Neural progenitor cell (in vitro differentiated cells): ENCODE data around the gene PACRG. TPM values are rescaled to one million over a fixed set of nuclear protein-coding genes. Genes with fewer than 3 reads are reported as not detected.

Experiments
- DNase-seq: peaks from one replicate; pipeline ENCODE4 v3.0.0-alpha.2; 2016; ENCODE audit warnings: low spot score
- H2AFZ ChIP-seq: fragments of 200-600 bp; sonication (generic); replicated peaks from 2 replicates; pipeline ENCODE4 v1.6.1; 2016; ENCODE audit warnings: antibody characterized with exemption
- H3F3A ChIP-seq: fragments of 200-600 bp; sonication (generic); 2 replicates; pipeline ENCODE4 v1.6.1; 2016; ENCODE audit warnings: antibody characterized with exemption, low read depth
- H3K27ac ChIP-seq: fragments of 200-600 bp; sonication (generic); 2 replicates; pipeline ENCODE4 v1.5.1; 2016; ENCODE audit warnings: mild to moderate bottlenecking
- H3K27me3 ChIP-seq: fragments of 200-600 bp; sonication (generic); 2 replicates; pipeline ENCODE4 v1.6.1; 2016; ENCODE audit warnings: mild to moderate bottlenecking, moderate library complexity
- H3K36me3 ChIP-seq: fragments of 200-600 bp; sonication (generic); 2 replicates; pipeline ENCODE4 v1.5.1; 2016
- H3K4me1 ChIP-seq: fragments of 200-600 bp; sonication (generic); 2 replicates; pipeline ENCODE4 v1.6.1; 2016; ENCODE audit warnings: mixed run types
- H3K4me2 ChIP-seq: fragments of 200-600 bp; sonication (generic); 2 replicates; pipeline ENCODE4 v1.6.1; 2016
- H3K4me3 ChIP-seq: fragments of 200-600 bp; sonication (generic); 2 replicates; pipeline ENCODE4 v1.5.1; 2016
- H3K79me2 ChIP-seq: fragments of 200-600 bp; sonication (generic); 2 replicates; pipeline ENCODE4 v1.6.1; 2016; ENCODE audit warnings: low read depth
- H3K9ac ChIP-seq: fragments of 200-600 bp; sonication (generic); 2 replicates; pipeline ENCODE4 v1.6.1; 2016
- H3K9me3 ChIP-seq: fragments of 200-600 bp; sonication (generic); 2 replicates; pipeline ENCODE4 v1.5.1; 2016; ENCODE audit warnings: low read depth
- H4K20me1 ChIP-seq: fragments of 200-600 bp; sonication (generic); 2 replicates; pipeline ENCODE4 v1.6.1; 2016; ENCODE audit warnings: low read depth
- H3K27ac Mint-ChIP-seq: 3 replicates; pipeline ENCODE4 v1.8.0; 2021; ENCODE audit warnings: mixed read lengths
- H3K27me3 Mint-ChIP-seq: 2 replicates; pipeline ENCODE4 v1.8.0; 2022; ENCODE audit warnings: low read depth, mild to moderate bottlenecking, inconsistent platforms, moderate library complexity, mixed read lengths; ENCODE audit not compliant: insufficient read depth
- H3K36me3 Mint-ChIP-seq: 3 replicates; pipeline ENCODE4 v1.8.0; 2021; ENCODE audit warnings: mixed read lengths
- H3K4me1 Mint-ChIP-seq: 3 replicates; pipeline ENCODE4 v1.8.0; 2021; ENCODE audit warnings: mixed read lengths
- H3K4me3 Mint-ChIP-seq: 3 replicates; pipeline ENCODE4 v1.8.0; 2021; ENCODE audit warnings: mild to moderate bottlenecking, moderate library complexity, mixed read lengths
- H3K9me3 Mint-ChIP-seq: 3 replicates; pipeline ENCODE4 v1.8.0; 2020; ENCODE audit warnings: mixed read lengths
- CTCF ChIP-seq: fragments of 200-600 bp; sonication (generic); IDR thresholded peaks from 2 replicates; pipeline ENCODE4 v1.5.1; 2017; ENCODE audit warnings: antibody characterized with exemption, mild to moderate bottlenecking
- EZH2 ChIP-seq: fragments of 200-600 bp; sonication (generic); IDR thresholded peaks from 2 replicates; pipeline ENCODE4 v1.6.1; 2017; ENCODE audit warnings: antibody characterized with exemption, mild to moderate bottlenecking, moderate library complexity
- EZH2phosphoT487 ChIP-seq: fragments of 200-600 bp; sonication (generic); IDR thresholded peaks from 2 replicates; pipeline ENCODE4 v1.6.1; 2017; ENCODE audit warnings: antibody characterized with exemption
- total RNA-seq: library from RNA; depleted of rRNA; stranded (reverse); fragments of >200 nt; gene quantifications from 2 replicates; pipeline ENCODE4 v1.2.3, GENCODE V29; 2015; ENCODE audit warnings: low replicate concordance

Gene PACRG
- total RNA-seq, 1 donor from 2014 or later: 0.30 TPM

GRCh38 chr6:163195721-163196691 is 468.2 kb downstream of the PACRG start:
- Histone ChIP-seq H3K4me1 (no peaks in the 10 kb centered on the region), H3K4me2 (no peak overlapping the region), H3F3A (no peaks in the 10 kb centered on the region), H3K27ac (no peak overlapping the region), H3K4me3 (no peak overlapping the region), H3K27me3 (no peaks in the 10 kb centered on the region), H3K79me2 (no peaks in the 10 kb centered on the region), H3K9me3 (no peaks in the 10 kb centered on the region), H3K36me3 (no peaks in the 10 kb centered on the region), H4K20me1 (no peaks in the 10 kb centered on the region), H2AFZ (no peak overlapping the region), H3K9ac (no peak overlapping the region)
- Mint-ChIP-seq H3K9me3 (peaks cover 3% of the 10 kb centered on the region), H3K4me3 (no peak overlapping the region), H3K27ac (peak overlapping the region; percentile 84), H3K4me1 (no peaks in the 10 kb centered on the region), H3K27me3 (peaks cover 5% of the 10 kb centered on the region), H3K36me3 (no peaks in the 10 kb centered on the region)
- DNase-seq: no peak
- no peak for TF ChIP-seq EZH2phosphoT487
- TF ChIP-seq EZH2: no peak
- TF ChIP-seq CTCF: no peak

GRCh38 chr6:163197839-163198238 is 470.1 kb downstream of the PACRG start:
- no peaks in the 10 kb centered on the region for H3K27me3 ChIP-seq
- Mint-ChIP-seq H3K36me3 (no peaks in the 10 kb centered on the region), H3K4me1 (no peaks in the 10 kb centered on the region), H3K4me3 (no peak overlapping the region), H3K27me3 (peaks cover 5% of the 10 kb centered on the region), H3K27ac (no peak overlapping the region), H3K9me3 (peaks cover 3% of the 10 kb centered on the region)
- no peak overlapping the region for H3K4me2 ChIP-seq
- H3K9me3 ChIP-seq: no peaks in the 10 kb centered on the region
- no peaks in the 10 kb centered on the region for H3F3A ChIP-seq
- H3K4me1 ChIP-seq: no peaks in the 10 kb centered on the region
- H3K27ac ChIP-seq: no peak overlapping the region
- no peak overlapping the region for H2AFZ ChIP-seq
- H3K4me3 ChIP-seq: no peak overlapping the region
- H3K9ac ChIP-seq: no peak overlapping the region
- H4K20me1 ChIP-seq: no peaks in the 10 kb centered on the region
- TF ChIP-seq EZH2 (no peak), EZH2phosphoT487 (no peak), CTCF (no peak)
- H3K79me2 ChIP-seq: no peaks in the 10 kb centered on the region
- H3K36me3 ChIP-seq: no peaks in the 10 kb centered on the region
- DNase-seq: no peak

- Histone ChIP-seq H3K36me3 (no peaks in the 10 kb centered on the region), H3K4me3 (no peak overlapping the region), H3K27me3 (no peaks in the 10 kb centered on the region), H3K4me1 (no peaks in the 10 kb centered on the region), H3F3A (no peaks in the 10 kb centered on the region), H4K20me1 (no peaks in the 10 kb centered on the region), H2AFZ (no peak overlapping the region), H3K9ac (no peak overlapping the region), H3K79me2 (no peaks in the 10 kb centered on the region), H3K9me3 (no peaks in the 10 kb centered on the region), H3K27ac (no peak overlapping the region), H3K4me2 (no peak overlapping the region)
- no peak for DNase-seq
- peaks cover 3% of the 10 kb centered on the region for H3K9me3 Mint-ChIP-seq
- no peaks in the 10 kb centered on the region for H3K36me3 Mint-ChIP-seq
- no peak overlapping the region for H3K4me3 Mint-ChIP-seq
- no peak overlapping the region for H3K27ac Mint-ChIP-seq
- no peak for TF ChIP-seq CTCF
- H3K27me3 Mint-ChIP-seq: peaks cover 5% of the 10 kb centered on the region
- H3K4me1 Mint-ChIP-seq: no peaks in the 10 kb centered on the region
Measured at GRCh38 chr6:163198396-163198795, 470.6 kb downstream of the PACRG start.
